ENCODE measurements around the gene KIAA0930. TPM values are rescaled to one million over a fixed set of nuclear protein-coding genes. Genes with fewer than 3 reads are reported as not detected.

Gene KIAA0930
- total RNA-seq, 8 experiments from 2014 or later, result 16.1 to 48.8 (median 21.6) TPM

GRCh38 chr22:45217345-45217744, 23.3 kb downstream of the KIAA0930 start:
- Histone ChIP-seq H3K4me3 (no peak overlapping the region), H3K4me1 (replicated peaks in 1 of 2) (peaks cover 8 to 11% of the 10 kb centered on the region in 2 donors), H3K27ac (no peak overlapping the region)
- 82 to 100% (median 90%) methylated on average over 1 to 5 of the region's 6 CpGs; no CpG with 5 or more reads in 3 of the 10 experiments for WGBS, 10 experiments
- in situ Hi-C loops (cut with MboI; ENCODE audit: low pct_unique_long_range_greater_than_20kb in 2 of 9, low sequenced_read_pairs in 9 of 9, unreplicated experiment in 9 of 9), result no loop called here
- ATAC-seq (replicated peaks in 6 of 8), result no peak

GRCh38 chr22:45216133-45217003, 24.3 kb downstream of the KIAA0930 start:
- ATAC-seq (replicated peaks in 6 of 8), result peak in 4 of 8 experiments; percentile 5 to 44 (median 24)
- H3K27ac ChIP-seq, result peak overlapping the region in 1 of 2 donors; percentile 18
- H3K4me1 ChIP-seq (replicated peaks in 1 of 2), result peaks cover 12 to 17% of the 10 kb centered on the region in 2 donors
- no peak overlapping the region for H3K4me3 ChIP-seq
- 34 to 62% (median 51%) methylated on average over 2 to 11 of the region's 22 CpGs; no CpG with 5 or more reads in 4 of the 10 experiments for WGBS, 10 experiments
- in situ Hi-C loops (cut with MboI; ENCODE audit: low pct_unique_long_range_greater_than_20kb in 2 of 9, low sequenced_read_pairs in 9 of 9, unreplicated experiment in 9 of 9), result no loop called here

- Histone ChIP-seq H3K27ac (no peak overlapping the region), H3K4me1 (replicated peaks in 1 of 2) (peaks cover 24 to 32% of the 10 kb centered on the region in 2 donors), H3K4me3 (no peak overlapping the region)
- in situ Hi-C loops (cut with MboI; ENCODE audit: low pct_unique_long_range_greater_than_20kb in 2 of 9, low sequenced_read_pairs in 9 of 9, unreplicated experiment in 9 of 9), result no loop called here
- WGBS, 10 experiments, result 0 to 100% (median 69%) methylated on average over 1 to 19 of the region's 22 CpGs; no CpG with 5 or more reads in 1 of the 10 experiments
- ATAC-seq (replicated peaks in 6 of 8), result peak in 4 of 8 experiments; percentile 0 to 44 (median 24)
These were observed 27.5 kb downstream of the KIAA0930 start for GRCh38 chr22:45212992-45213751.

- ATAC-seq (replicated peaks in 6 of 8), result peak; percentile 69 to 87 (median 82)
- peak overlapping the region in 2 of 5 donors; percentile 2 to 5 for H3K4me3 ChIP-seq
- in situ Hi-C loops (cut with MboI; ENCODE audit: low pct_unique_long_range_greater_than_20kb in 2 of 9, low sequenced_read_pairs in 9 of 9, unreplicated experiment in 9 of 9), result no loop called here
- peak overlapping the region in 1 of 2 donors; percentile 57 for H3K27ac ChIP-seq
- H3K4me1 ChIP-seq (replicated peaks in 1 of 2), result peaks cover 24 to 32% of the 10 kb centered on the region in 2 donors
- 20% methylated on average over 3 of the region's 14 CpGs; no CpG with 5 or more reads in 9 of the 10 experiments for WGBS, 10 experiments
These were observed 28.4 kb downstream of the KIAA0930 start for GRCh38 chr22:45212306-45212709.

- ATAC-seq (replicated peaks in 6 of 8), result peak in 3 of 8 experiments; percentile 16 to 35 (median 26)
- H3K4me3 ChIP-seq, result peak overlapping the region in 2 of 5 donors; percentile 2 to 5
- in situ Hi-C loops (cut with MboI; ENCODE audit: low pct_unique_long_range_greater_than_20kb in 2 of 9, low sequenced_read_pairs in 9 of 9, unreplicated experiment in 9 of 9), result no loop called here
- H3K27ac ChIP-seq, result peak overlapping the region in 1 of 2 donors; percentile 57
- 39 to 98% methylated on average over 7 of the region's 18 CpGs; no CpG with 5 or more reads in 8 of the 10 experiments for WGBS, 10 experiments
- peaks cover 24 to 32% of the 10 kb centered on the region in 2 donors for H3K4me1 ChIP-seq (replicated peaks in 1 of 2)
These were observed 28.8 kb downstream of the KIAA0930 start for GRCh38 chr22:45211848-45212247.

- 39 to 100% (median 90%) methylated on average over 1 to 5 of the region's 8 CpGs; no CpG with 5 or more reads in 4 of the 10 experiments for WGBS, 10 experiments
- H3K27ac ChIP-seq, result no peak overlapping the region
- no peak overlapping the region for H3K4me3 ChIP-seq
- ATAC-seq (replicated peaks in 6 of 8), result no peak
- in situ Hi-C loops (cut with MboI; ENCODE audit: low pct_unique_long_range_greater_than_20kb in 2 of 9, low sequenced_read_pairs in 9 of 9, unreplicated experiment in 9 of 9), result no loop called here
- peaks cover 24 to 32% of the 10 kb centered on the region in 2 donors for H3K4me1 ChIP-seq (replicated peaks in 1 of 2)
These were observed 29.3 kb downstream of the KIAA0930 start for GRCh38 chr22:45211435-45211834.

- no peak overlapping the region for H3K27ac ChIP-seq
- H3K4me1 ChIP-seq (replicated peaks in 1 of 2), result peaks cover 24 to 32% of the 10 kb centered on the region in 2 donors
- WGBS, 10 experiments, result 20 to 100% (median 90%) methylated on average over 1 to 4 of the region's 8 CpGs; no CpG with 5 or more reads in 1 of the 10 experiments
- in situ Hi-C loops (cut with MboI; ENCODE audit: low pct_unique_long_range_greater_than_20kb in 2 of 9, low sequenced_read_pairs in 9 of 9, unreplicated experiment in 9 of 9), result no loop called here
- no peak overlapping the region for H3K4me3 ChIP-seq
- ATAC-seq (replicated peaks in 6 of 8), result no peak
These were observed 29.7 kb downstream of the KIAA0930 start for GRCh38 chr22:45210991-45211390.

GRCh38 chr22:45210577-45210976, 30.1 kb downstream of the KIAA0930 start:
- no peak for ATAC-seq (replicated peaks in 6 of 8)
- 0 to 100% (median 85%) methylated on average over 1 to 2 of the region's 11 CpGs; no CpG with 5 or more reads in 6 of the 10 experiments for WGBS, 10 experiments
- Histone ChIP-seq H3K27ac (no peak overlapping the region), H3K4me3 (no peak overlapping the region), H3K4me1 (replicated peaks in 1 of 2) (peaks cover 24 to 32% of the 10 kb centered on the region in 2 donors)
- in situ Hi-C loops (cut with MboI; ENCODE audit: low pct_unique_long_range_greater_than_20kb in 2 of 9, low sequenced_read_pairs in 9 of 9, unreplicated experiment in 9 of 9), result no loop called here

GRCh38 chr22:45210174-45210573, 30.5 kb downstream of the KIAA0930 start:
- ATAC-seq (replicated peaks in 6 of 8), result no peak
- in situ Hi-C loops (cut with MboI; ENCODE audit: low pct_unique_long_range_greater_than_20kb in 2 of 9, low sequenced_read_pairs in 9 of 9, unreplicated experiment in 9 of 9), result no loop called here
- peaks cover 24 to 32% of the 10 kb centered on the region in 2 donors for H3K4me1 ChIP-seq (replicated peaks in 1 of 2)
- 60 to 100% (median 83%) methylated on average over 1 to 4 of the region's 7 CpGs; no CpG with 5 or more reads in 5 of the 10 experiments for WGBS, 10 experiments
- no peak overlapping the region for H3K27ac ChIP-seq
- H3K4me3 ChIP-seq, result no peak overlapping the region

- ATAC-seq (replicated peaks in 6 of 8), result peak; percentile 26 to 70 (median 59)
- Histone ChIP-seq H3K4me3 (no peak overlapping the region), H3K27ac (peak overlapping the region in 1 of 2 donors; percentile 42), H3K4me1 (replicated peaks in 1 of 2) (peaks cover 24 to 32% of the 10 kb centered on the region in 2 donors)
- in situ Hi-C loops (cut with MboI; ENCODE audit: low pct_unique_long_range_greater_than_20kb in 2 of 9, low sequenced_read_pairs in 9 of 9, unreplicated experiment in 9 of 9), result no loop called here
- WGBS, 10 experiments, result 0 to 60% (median 43%) methylated on average over 1 to 3 of the region's 29 CpGs; no CpG with 5 or more reads in 4 of the 10 experiments
These were observed 31.5 kb downstream of the KIAA0930 start for GRCh38 chr22:45208993-45209838.

GRCh38 chr22:45208696-45208992, 32.0 kb downstream of the KIAA0930 start:
- in situ Hi-C loops (cut with MboI; ENCODE audit: low pct_unique_long_range_greater_than_20kb in 2 of 9, low sequenced_read_pairs in 9 of 9, unreplicated experiment in 9 of 9), result no loop called here
- Histone ChIP-seq H3K27ac (no peak overlapping the region), H3K4me1 (replicated peaks in 1 of 2) (peaks cover 24 to 32% of the 10 kb centered on the region in 2 donors), H3K4me3 (no peak overlapping the region)
- ATAC-seq (replicated peaks in 6 of 8), result no peak
- 60 to 100% (median 82%) methylated on average over 1 to 9 of the region's 10 CpGs; no CpG with 5 or more reads in 7 of the 10 experiments for WGBS, 10 experiments

GRCh38 chr22:45207981-45208664, 32.6 kb downstream of the KIAA0930 start:
- Histone ChIP-seq H3K4me1 (replicated peaks in 1 of 2) (peaks cover 22 to 29% of the 10 kb centered on the region in 2 donors), H3K4me3 (no peak overlapping the region), H3K27ac (no peak overlapping the region)
- ATAC-seq (replicated peaks in 6 of 8), result peak in 1 of 8 experiments; percentile 2
- in situ Hi-C loops (cut with MboI; ENCODE audit: low pct_unique_long_range_greater_than_20kb in 2 of 9, low sequenced_read_pairs in 9 of 9, unreplicated experiment in 9 of 9), result no loop called here
- 69 to 100% (median 87%) methylated on average over 1 to 10 of the region's 24 CpGs; no CpG with 5 or more reads in 5 of the 10 experiments for WGBS, 10 experiments

Data from motor neuron (in vitro differentiated cells).